Measurements from ENCODE around the gene SLC4A3.

SLC4A3 gene

GRCh38 chr2:219614076-219614860, 13.2 kb upstream of the SLC4A3 start:
- no peak for DNase-seq

GRCh38 chr2:219615036-219615435, 12.4 kb upstream of the SLC4A3 start:
- no peak for DNase-seq

GRCh38 chr2:219615894-219616293, 11.5 kb upstream of the SLC4A3 start:
- DNase-seq = no peak

GRCh38 chr2:219616550-219616949, 10.9 kb upstream of the SLC4A3 start:
- no peak for DNase-seq

- no peak for DNase-seq
These were observed 8.7 kb upstream of the SLC4A3 start for GRCh38 chr2:219618733-219619122.

GRCh38 chr2:219619235-219619634, 8.2 kb upstream of the SLC4A3 start:
- no peak for DNase-seq

- DNase-seq = no peak
These were observed 6.9 kb upstream of the SLC4A3 start for GRCh38 chr2:219620546-219620945.

- no peak for DNase-seq
These were observed 5.5 kb upstream of the SLC4A3 start for GRCh38 chr2:219621935-219622334.

- no peak for DNase-seq
These were observed 5.0 kb upstream of the SLC4A3 start for GRCh38 chr2:219622472-219622871.

GRCh38 chr2:219624565-219624964, 2.9 kb upstream of the SLC4A3 start:
- no peak for DNase-seq

GRCh38 chr2:219625179-219625578, 2.3 kb upstream of the SLC4A3 start:
- no peak for DNase-seq

- DNase-seq = no peak
These were observed 890 bp upstream of the SLC4A3 start for GRCh38 chr2:219626540-219626939.

GRCh38 chr2:219628235-219628985, 980 bp downstream of the SLC4A3 start:
- no peak for DNase-seq

GRCh38 chr2:219628986-219629901, 1.8 kb downstream of the SLC4A3 start:
- DNase-seq = no peak

GRCh38 chr2:219629976-219630695, 2.7 kb downstream of the SLC4A3 start:
- no peak for DNase-seq

- no peak for DNase-seq
These were observed 3.5 kb downstream of the SLC4A3 start for GRCh38 chr2:219630770-219631405.

GRCh38 chr2:219631406-219631891, 4.0 kb downstream of the SLC4A3 start:
- peak in 1 of 2 experiments; percentile 20 for DNase-seq

GRCh38 chr2:219631904-219632759, 4.7 kb downstream of the SLC4A3 start:
- no peak for DNase-seq

- no peak for DNase-seq
These were observed 5.3 kb downstream of the SLC4A3 start for GRCh38 chr2:219632760-219633105.

GRCh38 chr2:219633276-219634065, 6.0 kb downstream of the SLC4A3 start:
- DNase-seq = no peak
